Vagina (tissue), 2 donors: ENCODE measurements around the gene PRDM2. TPM values are rescaled to one million over a fixed set of nuclear protein-coding genes. Genes with fewer than 3 reads are reported as not detected.

Experiments used
- DNase-seq, 2 donors: peaks; one replicate each; pipeline ENCODE4 v3.0.0-alpha.2; 2017; ENCODE audit errors: extremely low spot score in 2 of 2
- H3K27ac ChIP-seq: fragments of 200-600 bp; sonication (generic); one replicate; pipeline ENCODE4 v1.5.1; 2019
- H3K27me3 ChIP-seq: fragments of 200-600 bp; sonication (generic); one replicate; pipeline ENCODE4 v1.5.1; 2019
- H3K36me3 ChIP-seq, 2 donors: fragments of 200-600 bp; sonication (generic); one replicate each; pipeline ENCODE4 v1.5.1; 2017 to 2019
- H3K4me1 ChIP-seq: fragments of 200-600 bp; sonication (generic); one replicate; pipeline ENCODE4 v1.5.1; 2019
- H3K4me3 ChIP-seq, 2 donors: fragments of 200-600 bp; sonication (generic); 1 replicate in 1 of 2; 2 replicates in 1 of 2; pipeline ENCODE4 v1.5.1; 2016 to 2019
- H3K9me3 ChIP-seq: fragments of 200-600 bp; sonication (generic); one replicate; pipeline ENCODE4 v1.5.1; 2019
- POLR2A ChIP-seq, 2 donors: fragments of 450-650 bp; IDR thresholded peaks; one replicate each; pipeline ENCODE4 v1.6.1; 2017; ENCODE audit warnings: antibody characterized with exemption in 2 of 2, mild to moderate bottlenecking in 2 of 2, moderate library complexity in 2 of 2
- POLR2AphosphoS5 ChIP-seq, 2 donors: sonication (generic); formaldehyde crosslinking; IDR thresholded peaks; one replicate each; pipeline ENCODE4 v1.9.0; 2017; ENCODE audit warnings: antibody characterized with exemption in 2 of 2, mild to moderate bottlenecking in 2 of 2, low read depth in 1 of 2; ENCODE audit not compliant: insufficient read depth in 1 of 2
- intact Hi-C: fragments of 100-400 bp; cut with DNase I; formaldehyde crosslinking; loops from one replicate; pipeline ENCODE4 v1.15.1; 2023
- total RNA-seq: library from RNA; depleted of rRNA; stranded (reverse); fragments of >200 nt; gene quantifications from one replicate; pipeline ENCODE4 v1.2.3, GENCODE V29; 2016
- TF ChIP-seq, protein P1 (sequence below), 3 experiments: fragments of 450-650 bp in 2 of 3; fragments of 200-600 bp in 1 of 3; sonication (generic) in 1 of 3; IDR thresholded peaks; one replicate each; pipeline ENCODE4 v1.5.1; 2017 to 2019; ENCODE audit warnings: antibody characterized with exemption in 3 of 3, mild to moderate bottlenecking in 2 of 3, moderate library complexity in 2 of 3

PRDM2 gene
- total RNA-seq, 1 donor from 2014 or later, result 56.2 TPM

DNA sequence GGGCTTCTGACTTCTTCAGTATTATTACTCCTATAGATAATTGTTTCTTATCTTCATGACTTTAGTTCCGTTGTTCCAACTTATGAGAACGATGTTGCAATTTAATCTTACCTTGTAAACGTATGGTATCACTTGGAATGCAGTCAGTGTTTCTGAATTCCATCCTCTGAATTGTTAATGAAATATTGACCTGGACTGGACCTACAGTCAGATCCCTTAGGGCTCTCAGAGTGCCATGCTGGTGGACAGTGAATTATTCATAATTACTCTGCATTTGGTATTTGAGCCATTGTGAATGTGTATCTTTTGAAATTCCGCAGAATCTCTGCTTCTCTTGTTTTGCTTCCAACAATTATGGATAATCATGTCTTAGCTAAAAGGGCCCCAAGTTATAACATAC lies 72.3 kb downstream of the PRDM2 start:
- intact Hi-C loops, result no loop called here
- Histone ChIP-seq H3K27ac (no peak overlapping the region), H3K9me3 (no peaks in the 10 kb centered on the region), H3K27me3 (no peaks in the 10 kb centered on the region), H3K36me3 (peaks cover 0 to 22% of the 10 kb centered on the region in 2 donors), H3K4me3 (no peak overlapping the region), H3K4me1 (peaks cover 39% of the 10 kb centered on the region)
- TF ChIP-seq POLR2AphosphoS5 (IDR thresholded peaks at IDR 0.05; ENCODE audit: insufficient read depth in 1 of 2, low read depth in 1 of 2) (no peak), POLR2A (IDR thresholded peaks at IDR 0.05) (no peak)
- TF ChIP-seq, protein P1, sequence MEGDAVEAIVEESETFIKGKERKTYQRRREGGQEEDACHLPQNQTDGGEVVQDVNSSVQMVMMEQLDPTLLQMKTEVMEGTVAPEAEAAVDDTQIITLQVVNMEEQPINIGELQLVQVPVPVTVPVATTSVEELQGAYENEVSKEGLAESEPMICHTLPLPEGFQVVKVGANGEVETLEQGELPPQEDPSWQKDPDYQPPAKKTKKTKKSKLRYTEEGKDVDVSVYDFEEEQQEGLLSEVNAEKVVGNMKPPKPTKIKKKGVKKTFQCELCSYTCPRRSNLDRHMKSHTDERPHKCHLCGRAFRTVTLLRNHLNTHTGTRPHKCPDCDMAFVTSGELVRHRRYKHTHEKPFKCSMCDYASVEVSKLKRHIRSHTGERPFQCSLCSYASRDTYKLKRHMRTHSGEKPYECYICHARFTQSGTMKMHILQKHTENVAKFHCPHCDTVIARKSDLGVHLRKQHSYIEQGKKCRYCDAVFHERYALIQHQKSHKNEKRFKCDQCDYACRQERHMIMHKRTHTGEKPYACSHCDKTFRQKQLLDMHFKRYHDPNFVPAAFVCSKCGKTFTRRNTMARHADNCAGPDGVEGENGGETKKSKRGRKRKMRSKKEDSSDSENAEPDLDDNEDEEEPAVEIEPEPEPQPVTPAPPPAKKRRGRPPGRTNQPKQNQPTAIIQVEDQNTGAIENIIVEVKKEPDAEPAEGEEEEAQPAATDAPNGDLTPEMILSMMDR (IDR thresholded peaks at IDR 0.05), result no peak
- no peak for DNase-seq

DNA sequence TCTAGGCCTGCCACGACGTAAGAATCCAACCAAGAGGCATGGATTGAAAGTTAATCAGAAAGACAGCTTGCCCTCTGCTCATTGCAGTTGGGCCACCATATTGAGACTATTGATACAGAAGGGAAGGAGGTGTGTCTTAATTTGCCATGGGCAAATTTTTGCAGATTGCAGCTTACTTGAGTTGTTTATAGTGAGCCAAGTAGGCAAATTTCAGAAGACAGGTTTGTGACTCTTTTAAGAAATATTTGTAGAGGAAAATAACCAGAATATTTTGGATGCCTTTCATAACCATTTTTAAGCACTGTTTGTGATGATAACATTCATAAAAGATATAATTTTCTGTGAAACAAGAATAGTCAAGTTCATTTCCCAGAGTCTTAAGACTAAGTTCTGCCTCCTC lies 74.1 kb downstream of the PRDM2 start:
- Histone ChIP-seq H3K4me1 (peaks cover 36% of the 10 kb centered on the region), H3K27ac (no peak overlapping the region), H3K27me3 (no peaks in the 10 kb centered on the region), H3K4me3 (no peak overlapping the region), H3K9me3 (no peaks in the 10 kb centered on the region), H3K36me3 (peaks cover 0 to 36% of the 10 kb centered on the region in 2 donors)
- intact Hi-C loops, result no loop called here
- peak in 1 of 2 donors; percentile 44 for DNase-seq
- TF ChIP-seq, protein P1 (IDR thresholded peaks at IDR 0.05), result no peak
- no peak for TF ChIP-seq POLR2A (IDR thresholded peaks at IDR 0.05)
- no peak for TF ChIP-seq POLR2AphosphoS5 (IDR thresholded peaks at IDR 0.05; ENCODE audit: insufficient read depth in 1 of 2, low read depth in 1 of 2)

DNA sequence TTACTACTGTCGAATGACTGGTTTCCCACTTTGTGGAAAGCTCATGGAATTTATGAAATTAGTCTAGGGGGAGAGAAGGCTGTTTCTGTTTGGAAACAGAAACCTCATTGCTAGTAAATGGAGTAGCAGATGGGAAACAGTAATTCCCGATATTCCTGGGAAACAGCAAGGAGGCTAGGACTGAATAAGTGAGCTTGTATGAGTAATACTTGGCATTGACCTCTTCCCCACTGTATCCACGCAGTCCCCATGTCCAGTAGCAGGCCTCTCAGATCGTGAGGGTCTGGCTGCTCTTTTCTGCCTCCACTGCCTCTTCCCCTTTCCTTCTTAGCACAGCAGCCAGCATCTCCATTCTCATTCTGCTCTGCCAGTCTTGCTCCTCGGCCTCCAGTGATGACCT lies 75.5 kb downstream of the PRDM2 start:
- Histone ChIP-seq H3K27ac (peak overlapping the region; percentile 75), H3K36me3 (peaks cover 0 to 40% of the 10 kb centered on the region in 2 donors), H3K9me3 (no peaks in the 10 kb centered on the region), H3K4me3 (no peak overlapping the region), H3K27me3 (no peaks in the 10 kb centered on the region), H3K4me1 (peaks cover 42% of the 10 kb centered on the region)
- TF ChIP-seq, protein P1 (IDR thresholded peaks at IDR 0.05), result no peak
- TF ChIP-seq POLR2A (IDR thresholded peaks at IDR 0.05), result no peak
- TF ChIP-seq POLR2AphosphoS5 (IDR thresholded peaks at IDR 0.05; ENCODE audit: insufficient read depth in 1 of 2, low read depth in 1 of 2), result no peak
- intact Hi-C loops, result no loop called here
- peak in 1 of 2 donors; percentile 72 for DNase-seq

DNA sequence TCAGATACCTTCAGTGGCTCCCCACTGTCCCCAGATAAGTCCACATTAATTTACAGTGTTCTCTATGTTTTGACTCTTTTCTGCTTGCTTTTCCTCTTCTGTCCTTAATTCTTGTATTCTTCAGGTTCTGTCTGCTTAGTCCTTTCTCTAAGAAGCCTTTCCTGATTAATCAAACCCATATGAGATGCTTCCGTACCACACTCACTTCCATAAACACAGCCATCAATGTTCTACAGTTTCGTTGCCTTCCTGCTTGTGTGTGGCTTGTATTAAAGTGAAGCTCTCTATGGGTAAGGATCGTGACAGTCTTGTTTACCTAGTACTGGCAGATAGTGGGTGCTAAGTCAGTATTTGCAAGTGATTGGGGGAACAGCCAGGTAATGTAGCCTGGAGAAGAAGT lies 75.9 kb downstream of the PRDM2 start:
- Histone ChIP-seq H3K4me1 (peaks cover 46% of the 10 kb centered on the region), H3K36me3 (peaks cover 0 to 42% of the 10 kb centered on the region in 2 donors)

DNA sequence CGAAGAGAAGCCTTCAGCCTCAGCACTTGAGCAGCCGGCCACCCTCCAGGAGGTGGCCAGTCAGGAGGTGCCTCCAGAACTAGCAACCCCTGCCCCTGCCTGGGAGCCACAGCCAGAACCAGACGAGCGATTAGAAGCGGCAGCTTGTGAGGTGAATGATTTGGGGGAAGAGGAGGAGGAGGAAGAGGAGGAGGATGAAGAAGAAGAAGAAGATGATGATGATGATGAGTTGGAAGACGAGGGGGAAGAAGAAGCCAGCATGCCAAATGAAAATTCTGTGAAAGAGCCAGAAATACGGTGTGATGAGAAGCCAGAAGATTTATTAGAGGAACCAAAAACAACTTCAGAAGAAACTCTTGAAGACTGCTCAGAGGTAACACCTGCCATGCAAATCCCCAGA lies 78.4 kb downstream of the PRDM2 start:
- Histone ChIP-seq H3K9me3 (no peaks in the 10 kb centered on the region), H3K27me3 (no peaks in the 10 kb centered on the region), H3K4me3 (no peak overlapping the region), H3K27ac (no peak overlapping the region), H3K36me3 (peaks cover 0 to 42% of the 10 kb centered on the region in 2 donors), H3K4me1 (peaks cover 55% of the 10 kb centered on the region)
- peak in 1 of 2 donors; percentile 18 for DNase-seq
- intact Hi-C loops, result no loop called here
- TF ChIP-seq POLR2AphosphoS5 (IDR thresholded peaks at IDR 0.05; ENCODE audit: insufficient read depth in 1 of 2, low read depth in 1 of 2), result no peak
- TF ChIP-seq, protein P1 (IDR thresholded peaks at IDR 0.05), result no peak
- no peak for TF ChIP-seq POLR2A (IDR thresholded peaks at IDR 0.05)

More for the DNA sequence above, 75.9 kb downstream of the PRDM2 start:
- TF ChIP-seq, protein P1 (IDR thresholded peaks at IDR 0.05), result no peak
- no peak for TF ChIP-seq POLR2A (IDR thresholded peaks at IDR 0.05)
- TF ChIP-seq POLR2AphosphoS5 (IDR thresholded peaks at IDR 0.05; ENCODE audit: insufficient read depth in 1 of 2, low read depth in 1 of 2), result no peak
- peak overlapping the region; percentile 75 for H3K27ac ChIP-seq
- no peaks in the 10 kb centered on the region for H3K27me3 ChIP-seq
- H3K9me3 ChIP-seq, result no peaks in the 10 kb centered on the region
- DNase-seq, result no peak
- no peak overlapping the region for H3K4me3 ChIP-seq
- intact Hi-C loops, result no loop called here
